Measurements from ENCODE around the gene STC2.

STC2 gene

DNA sequence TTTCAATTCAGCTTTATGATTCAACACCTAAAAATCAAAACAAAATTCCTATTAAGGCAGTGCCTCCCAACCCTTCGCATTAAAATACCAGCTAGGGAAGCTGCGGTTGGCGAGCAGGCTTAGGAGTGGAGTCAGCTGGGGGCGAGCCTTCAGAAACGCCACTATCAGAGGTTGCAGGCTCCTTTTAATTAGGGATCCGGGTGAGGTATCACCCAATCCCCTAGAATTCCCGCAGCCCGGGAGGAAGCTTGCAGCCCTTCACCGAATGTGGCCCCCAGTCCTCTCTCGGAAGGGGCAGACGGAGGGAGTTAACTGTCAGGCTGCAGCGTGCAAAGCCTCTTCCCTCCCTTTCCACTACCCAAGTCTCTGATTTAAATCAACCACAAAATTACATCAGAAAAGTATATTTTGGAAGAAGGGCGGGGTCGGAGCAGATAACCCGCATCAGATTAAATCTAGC, 1.7 kb downstream of the STC2 start:
- TF ChIP-seq, protein P1, sequence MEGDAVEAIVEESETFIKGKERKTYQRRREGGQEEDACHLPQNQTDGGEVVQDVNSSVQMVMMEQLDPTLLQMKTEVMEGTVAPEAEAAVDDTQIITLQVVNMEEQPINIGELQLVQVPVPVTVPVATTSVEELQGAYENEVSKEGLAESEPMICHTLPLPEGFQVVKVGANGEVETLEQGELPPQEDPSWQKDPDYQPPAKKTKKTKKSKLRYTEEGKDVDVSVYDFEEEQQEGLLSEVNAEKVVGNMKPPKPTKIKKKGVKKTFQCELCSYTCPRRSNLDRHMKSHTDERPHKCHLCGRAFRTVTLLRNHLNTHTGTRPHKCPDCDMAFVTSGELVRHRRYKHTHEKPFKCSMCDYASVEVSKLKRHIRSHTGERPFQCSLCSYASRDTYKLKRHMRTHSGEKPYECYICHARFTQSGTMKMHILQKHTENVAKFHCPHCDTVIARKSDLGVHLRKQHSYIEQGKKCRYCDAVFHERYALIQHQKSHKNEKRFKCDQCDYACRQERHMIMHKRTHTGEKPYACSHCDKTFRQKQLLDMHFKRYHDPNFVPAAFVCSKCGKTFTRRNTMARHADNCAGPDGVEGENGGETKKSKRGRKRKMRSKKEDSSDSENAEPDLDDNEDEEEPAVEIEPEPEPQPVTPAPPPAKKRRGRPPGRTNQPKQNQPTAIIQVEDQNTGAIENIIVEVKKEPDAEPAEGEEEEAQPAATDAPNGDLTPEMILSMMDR (IDR thresholded peaks at IDR 0.05; ENCODE audit: low read depth, low read length, poor library complexity, severe bottlenecking), result no peak
- TF ChIP-seq EZH2phosphoT487 (IDR thresholded peaks at IDR 0.05; ENCODE audit: borderline replicate concordance, low read length), result no peak
- H3K79me2 ChIP-seq (ENCODE audit: control insufficient read depth, low read length), result no peaks in the 10 kb centered on the region
- H4K20me1 ChIP-seq (ENCODE audit: control insufficient read depth, insufficient read depth, low read depth, low read length), result no peaks in the 10 kb centered on the region
- H3K4me1 ChIP-seq (ENCODE audit: control insufficient read depth, low read length), result no peaks in the 10 kb centered on the region
- H3K4me3 ChIP-seq (ENCODE audit: low read length), result no peak overlapping the region
- H3K9me2 ChIP-seq (replicated peaks; ENCODE audit: control insufficient read depth, low read length), result no peaks in the 10 kb centered on the region
- H3K27ac ChIP-seq (ENCODE audit: low read depth, low read length), result no peak overlapping the region
- H3K4me2 ChIP-seq (ENCODE audit: low read length), result no peak overlapping the region
- H3K36me3 ChIP-seq (ENCODE audit: control insufficient read depth, low read length), result no peaks in the 10 kb centered on the region
- H3K27me3 ChIP-seq (ENCODE audit: control insufficient read depth, low read length), result 0 out of 2 replicates have a peak, but pooled peaks cover 3% of the 10 kb centered on the region
- H3K9me3 ChIP-seq (ENCODE audit: control insufficient read depth, insufficient read depth, low read length), result no peaks in the 10 kb centered on the region
- H3F3A ChIP-seq (ENCODE audit: control insufficient read depth, insufficient read depth), result no peaks in the 10 kb centered on the region

DNA sequence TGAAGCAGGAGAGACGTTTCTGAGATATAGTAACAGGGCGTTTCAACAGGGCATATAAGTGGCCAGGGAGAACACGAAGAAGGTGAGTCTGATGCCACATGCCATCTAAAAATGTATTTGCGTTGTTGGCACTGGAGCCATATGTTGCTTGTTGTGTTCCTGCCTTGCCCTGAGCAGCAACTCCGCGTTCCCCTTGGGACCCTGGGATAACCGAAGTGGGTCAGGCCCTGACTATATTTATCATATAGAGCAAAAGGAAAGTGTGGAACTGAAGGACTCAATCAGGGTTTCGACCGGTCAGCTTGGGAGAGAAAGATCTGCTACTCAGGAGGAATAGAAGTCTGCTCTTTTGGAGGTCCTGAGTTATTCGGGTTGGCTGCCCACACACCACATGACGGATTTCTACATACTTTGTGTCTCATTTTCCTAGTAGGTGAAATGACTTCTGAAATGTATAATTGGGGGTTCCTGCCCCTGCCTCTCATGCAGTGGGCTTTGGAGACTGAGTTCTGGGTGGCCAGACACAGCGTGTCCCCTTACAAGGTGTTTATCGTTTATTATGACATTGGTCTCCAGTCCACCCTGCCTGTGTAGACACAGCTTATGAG, 3.0 kb downstream of the STC2 start:
- Histone ChIP-seq H3K9me3 (ENCODE audit: control insufficient read depth, insufficient read depth, low read length) (no peaks in the 10 kb centered on the region), H3K27ac (ENCODE audit: low read depth, low read length) (no peak overlapping the region), H3K79me2 (ENCODE audit: control insufficient read depth, low read length) (no peaks in the 10 kb centered on the region), H3K4me2 (ENCODE audit: low read length) (no peak overlapping the region), H3K4me1 (ENCODE audit: control insufficient read depth, low read length) (no peaks in the 10 kb centered on the region), H3K36me3 (ENCODE audit: control insufficient read depth, low read length) (no peaks in the 10 kb centered on the region), H3K27me3 (ENCODE audit: control insufficient read depth, low read length) (0 out of 2 replicates have a peak, but pooled peaks cover 3% of the 10 kb centered on the region), H3F3A (ENCODE audit: control insufficient read depth, insufficient read depth) (no peaks in the 10 kb centered on the region), H3K9me2 (replicated peaks; ENCODE audit: control insufficient read depth, low read length) (no peaks in the 10 kb centered on the region), H4K20me1 (ENCODE audit: control insufficient read depth, insufficient read depth, low read depth, low read length) (no peaks in the 10 kb centered on the region), H3K4me3 (ENCODE audit: low read length) (no peak overlapping the region)
- TF ChIP-seq, protein P1 (IDR thresholded peaks at IDR 0.05; ENCODE audit: low read depth, low read length, poor library complexity, severe bottlenecking), result no peak
- no peak for TF ChIP-seq EZH2phosphoT487 (IDR thresholded peaks at IDR 0.05; ENCODE audit: borderline replicate concordance, low read length)

DNA sequence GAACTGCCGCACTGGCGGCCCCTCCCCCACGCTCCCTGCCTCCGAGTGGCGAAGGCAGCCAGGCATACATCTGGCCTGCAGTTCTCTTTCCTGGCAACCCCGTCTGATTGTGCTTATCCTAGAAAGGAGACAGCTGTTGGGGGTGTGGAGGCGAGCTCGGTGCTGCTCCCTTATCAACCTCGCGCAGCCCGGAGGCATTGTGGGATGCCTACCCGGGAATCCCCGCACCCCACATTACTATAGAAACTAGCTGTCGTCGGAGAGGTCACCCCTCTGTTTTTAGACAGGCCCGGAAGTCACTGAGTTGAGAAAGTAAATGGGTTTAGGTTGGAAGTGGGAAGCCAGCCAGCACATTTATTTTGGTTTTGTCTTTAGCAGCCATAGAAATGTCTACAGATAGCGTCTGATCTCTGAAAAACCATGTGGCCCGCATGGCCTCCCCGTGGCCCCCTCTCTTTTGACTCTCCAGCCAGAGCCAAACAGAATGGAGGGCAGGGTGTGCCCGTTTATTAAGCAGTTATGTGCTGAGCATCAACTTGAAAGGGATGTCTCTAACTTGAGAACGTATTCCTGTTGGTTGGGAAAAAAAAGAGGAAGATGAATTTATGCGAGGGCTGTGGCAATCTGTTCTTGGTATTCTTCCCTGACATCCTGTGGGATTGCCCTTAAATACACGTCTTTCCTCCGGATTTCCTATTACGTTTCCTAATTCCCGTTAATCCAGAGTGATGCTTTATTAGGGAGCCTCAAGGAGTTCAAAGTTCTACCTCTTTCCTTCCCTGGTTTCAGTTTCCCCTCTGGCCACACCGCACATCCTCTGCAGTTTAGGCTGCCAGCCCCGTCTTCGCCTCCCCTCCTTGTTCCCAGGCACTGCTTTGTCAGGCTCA, 3.9 kb downstream of the STC2 start:
- Histone ChIP-seq H3K79me2 (ENCODE audit: control insufficient read depth, low read length) (no peaks in the 10 kb centered on the region), H4K20me1 (ENCODE audit: control insufficient read depth, insufficient read depth, low read depth, low read length) (no peaks in the 10 kb centered on the region)

More for the DNA sequence above, 3.9 kb downstream of the STC2 start:
- H3K4me1 ChIP-seq (ENCODE audit: control insufficient read depth, low read length), result no peaks in the 10 kb centered on the region
- 0 out of 2 replicates have a peak, but pooled peaks cover 3% of the 10 kb centered on the region for H3K27me3 ChIP-seq (ENCODE audit: control insufficient read depth, low read length)
- TF ChIP-seq, protein P1 (IDR thresholded peaks at IDR 0.05; ENCODE audit: low read depth, low read length, poor library complexity, severe bottlenecking), result no peak
- no peak for TF ChIP-seq EZH2phosphoT487 (IDR thresholded peaks at IDR 0.05; ENCODE audit: borderline replicate concordance, low read length)
- no peaks in the 10 kb centered on the region for H3F3A ChIP-seq (ENCODE audit: control insufficient read depth, insufficient read depth)
- no peak overlapping the region for H3K27ac ChIP-seq (ENCODE audit: low read depth, low read length)
- no peaks in the 10 kb centered on the region for H3K36me3 ChIP-seq (ENCODE audit: control insufficient read depth, low read length)
- H3K4me2 ChIP-seq (ENCODE audit: low read length), result no peak overlapping the region
- H3K4me3 ChIP-seq (ENCODE audit: low read length), result no peak overlapping the region
- H3K9me3 ChIP-seq (ENCODE audit: control insufficient read depth, insufficient read depth, low read length), result no peaks in the 10 kb centered on the region
- no peaks in the 10 kb centered on the region for H3K9me2 ChIP-seq (replicated peaks; ENCODE audit: control insufficient read depth, low read length)

All from DOHH2 (cell line).